Stimulated activated CD8-positive, alpha-beta memory T cell treated with anti-CD3 and anti-CD28 coated beads, Interleukin-4, amount 100 ng/mL, for 24 hours (primary cell): ENCODE measurements around the gene CLCNKB.
A peak's percentile ranks its signal among the peaks of the same experiment; 100 is the strongest.
"Not testable (repeated sequence)": the region's sequence is repeated elsewhere in the genome, so short reads cannot be mapped to it uniquely, and the experiment has no call there.

Experiments used
- DNase-seq: peaks from one replicate; pipeline ENCODE4 v3.0.0-alpha.2; 2020; ENCODE audit warnings: low read depth

The CLCNKB gene

GRCh38 chr1:16033103-16033632 lies 10.4 kb upstream of the CLCNKB start:
- not testable (repeated sequence) for DNase-seq

DNA sequence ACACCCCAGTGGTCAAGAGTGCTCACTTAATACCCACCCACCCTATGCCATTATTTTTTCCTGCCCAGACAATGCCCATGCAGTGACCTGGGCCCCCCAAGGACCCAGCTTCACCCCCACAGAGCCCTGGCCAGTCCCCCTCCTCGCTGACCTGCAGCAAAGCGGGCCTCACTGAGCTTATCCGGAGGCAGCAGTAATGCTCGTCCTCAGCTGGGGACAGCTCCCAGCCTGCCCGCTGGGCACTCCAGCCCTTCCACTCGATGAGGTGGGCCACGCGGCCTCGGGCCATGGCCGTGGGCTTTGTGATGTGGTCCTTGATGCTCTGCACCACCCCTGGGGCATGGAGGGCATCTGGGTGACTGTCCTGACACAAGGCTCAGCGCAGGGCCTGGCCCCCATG lies 7.1 kb upstream of the CLCNKB start:
- DNase-seq = not testable (repeated sequence)

DNA sequence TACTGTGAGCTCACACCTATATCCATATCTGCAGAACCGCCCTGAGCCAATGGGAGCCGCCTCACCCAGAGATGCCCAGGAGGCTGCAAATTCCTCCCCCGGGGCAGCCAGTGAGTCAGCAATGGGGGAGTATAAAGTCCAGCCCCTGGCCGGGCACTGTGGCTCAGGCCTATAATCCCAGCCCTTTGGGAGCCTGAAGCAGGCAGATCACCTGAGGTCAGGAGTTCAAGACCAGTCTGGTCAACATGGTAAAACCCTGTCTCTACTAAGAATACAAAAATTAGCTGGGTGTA lies 5.0 kb upstream of the CLCNKB start:
- DNase-seq = no peak

- not testable (repeated sequence) for DNase-seq
Observed at GRCh38 chr1:16039871-16040270, 3.7 kb upstream of the CLCNKB start.

GRCh38 chr1:16041200-16041599 lies 2.4 kb upstream of the CLCNKB start:
- DNase-seq = no peak

- DNase-seq = no peak
Observed at GRCh38 chr1:16042096-16042495, 1.5 kb upstream of the CLCNKB start.

DNA sequence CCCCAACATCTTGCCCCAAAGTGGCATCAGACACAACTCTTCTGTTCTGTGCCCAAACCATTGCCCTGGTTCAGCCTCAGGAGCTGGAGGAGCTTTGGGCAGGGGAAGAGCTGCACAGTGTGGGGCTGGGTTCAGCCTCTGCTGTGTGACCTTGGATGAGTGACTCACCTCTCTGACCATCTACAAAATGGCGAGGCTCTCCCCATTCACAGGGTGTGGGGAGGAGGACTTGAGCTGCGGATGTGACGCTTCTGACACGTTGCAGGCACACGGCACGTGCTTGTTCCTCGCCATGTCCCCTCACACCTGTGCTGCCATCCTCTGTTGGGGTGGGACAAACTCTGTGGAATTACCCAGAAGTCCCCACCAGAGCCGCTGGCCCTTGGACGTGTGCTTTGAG lies 928 bp upstream of the CLCNKB start:
- DNase-seq = not testable (repeated sequence)

DNA sequence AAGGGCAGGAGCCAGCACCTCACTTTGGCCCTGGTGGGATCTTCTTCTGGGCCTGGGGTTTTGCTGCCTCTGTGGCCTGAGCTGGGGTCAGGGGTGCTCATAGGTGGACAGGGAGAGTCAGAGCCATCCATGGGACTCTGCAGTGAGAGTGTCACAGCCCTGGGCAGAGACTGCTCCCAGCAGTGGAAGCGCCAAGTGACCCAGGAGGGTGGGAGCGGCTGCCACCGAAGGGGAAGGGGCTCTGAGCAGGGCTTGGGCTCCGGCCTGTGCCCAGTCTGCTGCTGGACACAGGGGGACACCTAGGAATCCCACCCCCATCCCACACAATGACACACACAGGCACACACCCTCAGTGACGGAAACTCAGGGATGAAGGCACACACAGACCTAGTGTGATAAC lies 368 bp downstream of the CLCNKB start:
- DNase-seq = no peak

DNA sequence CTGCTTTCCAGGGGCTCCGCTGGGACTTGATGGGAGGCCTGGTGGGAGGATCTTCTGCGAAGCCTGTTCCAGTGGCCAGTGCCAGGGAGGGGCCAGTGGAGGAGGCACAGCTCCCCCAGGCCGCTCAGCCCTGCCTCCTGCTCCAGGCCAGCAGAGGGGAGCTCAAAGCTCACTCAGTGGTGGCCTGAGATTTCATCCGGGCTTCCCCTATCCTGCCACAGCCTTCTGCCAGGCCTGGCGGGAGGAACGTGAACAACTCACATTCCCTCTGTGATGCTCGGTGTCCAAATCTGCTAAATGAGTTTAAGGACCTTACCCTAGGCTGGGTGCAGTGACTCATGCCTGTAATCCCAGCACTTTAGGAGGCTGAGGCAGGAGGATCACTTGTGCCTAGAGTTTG lies 3.3 kb downstream of the CLCNKB start:
- no peak for DNase-seq

- no peak for DNase-seq
Observed at GRCh38 chr1:16047791-16048475, 4.4 kb downstream of the CLCNKB start.

DNA sequence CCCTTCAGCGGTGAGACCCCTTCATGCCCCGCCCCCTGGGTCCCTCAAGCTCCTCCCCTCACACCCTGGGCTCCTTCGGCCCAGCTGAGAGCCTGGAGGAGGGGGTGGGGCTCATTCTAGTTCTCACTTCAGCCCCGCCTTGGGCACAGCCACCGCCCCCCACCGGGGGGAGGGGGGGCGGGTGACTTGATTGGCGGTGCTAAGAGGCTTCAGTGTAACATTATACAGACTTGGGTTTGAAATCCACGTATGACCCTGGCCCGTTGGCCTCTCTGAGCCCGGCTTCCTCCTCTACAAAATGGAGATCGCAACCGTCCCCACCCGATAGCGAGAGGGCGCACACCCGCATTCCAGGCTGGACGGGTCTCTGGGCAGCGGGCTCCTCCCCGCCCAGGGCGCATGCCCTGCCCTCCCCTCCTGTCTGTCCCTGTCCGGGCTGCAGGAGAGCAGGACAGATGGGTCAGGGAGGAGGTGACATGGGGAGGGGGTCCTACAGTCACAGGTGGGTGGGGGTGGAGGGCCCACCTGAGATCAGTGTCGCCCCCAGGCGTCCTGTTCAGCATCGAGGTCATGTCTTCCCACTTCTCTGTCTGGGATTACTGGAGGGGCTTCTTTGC lies 5.1 kb downstream of the CLCNKB start:
- DNase-seq = peak; percentile 30

- DNase-seq = no peak
Observed at GRCh38 chr1:16050328-16050727, 6.7 kb downstream of the CLCNKB start.

DNA sequence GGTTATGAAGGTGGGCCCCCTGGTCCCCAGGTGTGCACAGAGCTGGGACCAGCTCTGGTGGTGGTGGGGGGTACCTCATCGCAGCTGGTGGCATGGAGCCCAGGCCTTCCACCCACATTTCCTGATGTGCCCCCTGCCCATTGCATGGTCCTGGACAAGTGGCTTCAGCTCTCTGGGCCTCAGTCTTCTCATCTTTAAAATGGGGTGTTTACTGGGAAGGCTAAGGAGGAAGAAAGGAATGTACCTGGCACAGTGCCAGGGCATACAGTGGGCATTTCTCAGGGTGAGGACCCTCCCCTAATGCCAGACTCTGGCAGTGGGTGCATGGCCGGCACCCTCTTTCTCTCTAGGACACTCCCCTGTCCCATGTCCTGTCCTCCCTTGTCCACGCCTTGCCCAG lies 7.5 kb downstream of the CLCNKB start:
- DNase-seq = no peak

- DNase-seq = not testable (repeated sequence)
Observed at GRCh38 chr1:16051949-16052348, 8.4 kb downstream of the CLCNKB start.

DNA sequence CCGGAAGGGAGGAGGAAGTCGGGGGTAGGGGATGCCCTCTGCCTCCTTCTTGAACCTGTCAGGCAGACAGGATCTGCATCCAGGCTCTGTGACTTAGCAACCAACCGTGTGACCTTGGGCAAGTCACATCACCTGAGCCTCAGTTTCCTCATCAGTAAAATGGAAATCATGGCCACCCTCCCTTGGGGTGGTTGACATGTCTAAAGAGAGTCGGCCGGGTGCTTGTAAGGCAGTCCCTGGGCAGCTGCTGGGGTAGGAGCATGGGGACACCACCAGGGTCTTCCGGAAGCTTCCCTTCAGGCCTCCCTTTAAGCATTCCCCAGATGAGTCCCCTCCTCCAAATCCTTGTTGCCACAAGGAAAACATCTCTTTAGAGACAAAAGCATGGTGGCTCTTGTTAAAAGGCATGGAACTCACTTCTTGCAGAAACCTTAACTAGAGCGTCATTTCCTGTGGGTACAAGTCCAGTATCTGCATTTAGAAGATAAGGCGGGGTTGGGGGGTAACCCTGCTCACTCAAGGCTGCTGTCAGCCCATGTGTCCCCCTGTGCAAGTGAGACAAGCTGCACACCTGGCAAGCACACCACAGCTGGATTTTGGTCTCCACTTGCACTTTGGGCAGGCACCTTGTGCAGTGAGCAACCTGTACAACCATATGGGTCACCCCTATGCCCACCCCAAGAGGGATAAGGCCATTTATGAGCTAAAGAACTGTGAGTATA lies 10.4 kb downstream of the CLCNKB start:
- no peak for DNase-seq

DNA sequence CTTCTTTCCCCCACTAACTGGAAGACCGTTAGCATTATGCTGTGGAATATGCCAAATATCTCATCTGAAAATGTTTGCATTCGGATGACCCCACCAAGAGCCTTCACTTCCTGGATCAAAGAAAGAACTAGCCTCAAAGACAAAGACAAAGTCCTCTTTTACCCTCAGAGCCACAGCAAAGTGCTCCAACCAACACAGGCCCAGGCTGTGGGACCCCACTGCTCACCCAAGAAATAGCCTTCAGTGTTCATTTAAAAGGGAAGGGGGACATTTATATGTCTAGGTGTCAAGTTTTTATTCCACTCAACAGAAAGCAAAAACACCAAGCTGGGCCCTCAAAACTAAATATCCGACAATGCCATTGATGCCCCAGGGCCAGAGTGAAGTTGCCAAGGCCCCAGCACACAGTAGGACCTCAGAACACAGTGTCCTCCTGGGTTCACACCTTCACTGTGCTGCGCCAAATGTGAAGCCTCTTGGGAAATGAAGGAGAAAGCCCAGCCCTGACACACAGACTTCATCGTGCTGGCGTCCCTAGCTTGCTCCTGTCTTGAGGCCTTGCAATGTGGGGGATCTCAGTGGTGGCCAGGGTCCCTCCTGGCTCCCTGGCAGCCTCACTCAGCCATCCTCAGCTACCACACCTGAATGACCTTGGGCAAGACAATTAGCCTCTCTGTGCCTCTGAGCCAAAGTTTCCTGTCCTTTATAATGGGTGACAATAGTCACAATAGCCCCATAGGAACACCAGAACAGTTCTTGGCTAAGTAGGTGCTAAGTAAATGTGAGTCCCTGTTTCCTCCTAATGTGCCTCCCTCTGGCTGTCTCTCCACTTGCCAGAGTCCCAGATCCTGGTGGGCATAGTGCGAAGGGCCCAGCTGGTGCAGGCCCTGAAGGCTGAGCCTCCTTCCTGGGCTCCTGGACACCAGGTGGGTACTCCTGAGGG lies 11.3 kb downstream of the CLCNKB start:
- DNase-seq = no peak

DNA sequence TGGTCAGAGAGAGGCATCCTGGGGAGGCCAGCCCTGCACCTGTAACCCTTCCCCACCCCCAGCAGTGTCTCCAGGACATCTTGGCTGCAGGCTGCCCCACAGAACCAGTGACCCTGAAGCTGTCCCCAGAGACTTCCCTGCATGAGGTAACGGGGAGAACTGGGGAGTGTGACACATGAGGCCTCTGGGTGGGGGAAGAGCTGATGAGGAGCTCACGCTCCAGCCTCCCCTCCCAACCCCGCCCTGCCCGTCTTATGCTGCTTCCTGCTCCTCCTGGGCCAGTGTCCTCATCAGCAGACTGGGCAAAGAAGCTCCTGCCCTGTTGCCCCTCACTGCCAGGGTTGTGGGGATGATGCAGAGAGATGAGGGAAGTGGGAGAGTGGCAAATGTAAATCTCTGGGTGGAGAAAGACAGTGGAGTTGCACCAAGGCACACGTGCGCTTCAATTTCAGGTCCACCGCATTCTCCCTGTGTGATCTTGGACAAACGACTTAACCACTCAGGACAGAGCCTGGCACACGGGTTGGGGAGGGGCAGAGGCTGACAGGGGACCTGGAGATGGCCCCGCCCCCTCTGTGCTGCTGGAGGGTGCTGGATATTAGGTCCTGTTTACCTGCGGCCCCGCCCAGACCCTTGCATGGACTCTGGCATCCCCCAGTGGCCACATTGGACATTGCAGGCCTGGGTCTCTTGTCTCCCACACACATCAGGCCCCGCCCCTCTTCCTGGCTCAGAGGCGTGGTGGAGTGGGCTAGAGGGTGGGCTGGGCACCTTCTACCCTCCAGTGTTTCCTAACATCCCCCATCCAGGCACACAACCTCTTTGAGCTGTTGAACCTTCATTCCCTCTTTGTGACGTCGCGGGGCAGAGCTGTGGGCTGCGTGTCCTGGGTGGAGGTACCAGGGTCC lies 12.3 kb downstream of the CLCNKB start:
- DNase-seq = peak; percentile 80

DNA sequence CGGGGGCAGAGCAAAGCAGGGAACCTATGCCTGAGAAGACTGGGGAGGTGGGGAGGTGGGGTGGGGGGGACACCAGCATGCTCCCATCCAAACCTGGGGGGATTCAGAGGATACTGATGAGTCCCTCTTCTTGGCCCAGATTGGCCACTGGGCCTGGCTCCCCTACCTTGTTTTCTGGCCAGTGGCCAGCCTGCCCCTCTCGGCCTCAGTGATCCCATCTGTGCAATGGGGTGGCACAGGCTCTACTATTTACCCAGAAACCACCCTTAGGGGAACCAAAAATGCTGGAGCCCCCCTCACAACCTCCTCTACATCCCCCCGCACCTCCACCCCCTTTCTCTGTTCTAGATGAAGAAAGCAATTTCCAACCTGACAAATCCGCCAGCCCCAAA lies 12.9 kb downstream of the CLCNKB start:
- DNase-seq = not testable (repeated sequence)

DNA sequence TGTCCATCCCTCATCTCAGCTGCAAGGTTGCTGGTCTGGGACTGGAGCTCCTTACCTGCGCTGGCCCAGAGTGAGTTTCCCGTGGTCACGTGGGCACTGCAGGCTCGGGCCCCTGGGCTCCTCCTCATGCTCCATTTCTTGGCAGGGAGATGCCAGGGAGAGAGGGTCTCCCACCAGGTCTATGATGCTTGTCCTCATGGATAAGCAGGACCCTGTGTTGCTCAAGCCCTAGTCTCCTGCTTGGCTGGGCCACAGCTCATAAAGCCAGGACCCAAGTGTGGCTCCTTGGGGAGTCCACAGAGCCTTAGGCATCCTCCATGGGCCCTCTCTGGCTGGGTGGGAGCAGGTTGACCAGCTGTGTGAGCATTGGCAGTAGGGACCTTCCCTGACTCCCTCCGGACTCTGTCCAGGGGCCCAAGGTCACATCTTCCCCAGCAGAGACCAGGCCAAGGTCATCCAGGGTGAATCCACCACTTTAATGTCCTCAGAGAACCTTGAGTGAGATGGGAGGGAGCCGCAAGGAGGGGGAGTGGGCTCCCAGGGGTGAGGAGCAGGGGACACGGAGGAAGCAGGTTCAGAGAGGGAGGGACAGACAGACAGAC lies 13.8 kb downstream of the CLCNKB start:
- DNase-seq = not testable (repeated sequence)

DNA sequence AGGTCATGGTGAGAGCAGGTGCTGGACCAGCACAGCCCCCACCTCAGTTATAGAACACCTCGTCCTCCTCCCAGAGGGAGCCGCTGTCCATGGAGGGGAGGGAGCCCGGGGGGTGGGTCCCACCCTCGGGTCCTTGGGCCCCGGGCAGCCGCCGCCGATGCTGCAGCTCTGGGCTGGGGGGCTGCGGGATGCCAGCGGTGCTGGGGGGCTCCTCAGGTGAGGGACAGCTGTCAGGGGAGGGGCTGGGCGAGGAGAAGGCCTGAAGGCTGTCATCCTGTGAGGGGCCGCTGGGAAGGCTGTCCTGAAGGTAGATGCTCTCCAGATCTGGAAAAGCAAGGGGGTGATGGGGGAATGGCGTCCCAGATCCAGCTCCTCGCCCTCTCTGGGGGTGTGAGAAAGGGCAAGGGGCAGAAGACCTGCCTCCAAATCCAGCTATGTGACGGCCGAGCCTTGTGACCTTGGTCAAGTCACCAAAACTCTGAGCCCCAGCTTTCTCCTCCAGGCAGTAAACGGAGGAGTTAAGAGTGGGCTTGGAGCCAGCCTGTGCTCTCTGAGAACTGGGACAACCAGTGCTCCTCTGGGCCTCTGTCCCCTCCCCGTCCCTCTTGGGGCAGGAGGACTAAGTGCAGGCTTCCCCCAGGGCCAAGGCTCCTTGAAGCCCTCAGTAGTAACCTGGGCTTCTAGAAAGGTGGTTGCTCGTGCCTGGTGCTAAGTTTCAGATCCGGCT lies 15.0 kb downstream of the CLCNKB start:
- not testable (repeated sequence) for DNase-seq
